Measurements from ENCODE around the gene PCNX2.

GRCh38 chr1:232983375-232983774 lies 312.1 kb downstream of the PCNX2 start:
- TF ChIP-seq POLR2AphosphoS5 (IDR thresholded peaks at IDR 0.05; ENCODE audit: low read depth, low read length) (no peak), TAF1 (IDR thresholded peaks at IDR 0.05; ENCODE audit: borderline replicate concordance, insufficient read depth, low read length) (no peak), REST (IDR thresholded peaks at IDR 0.05; ENCODE audit: insufficient read depth in 1 of 2, low read depth in 2 of 2, low read length in 2 of 2) (no peak)

Measured in PFSK-1 (cell line).